Daoy (cell line): ENCODE measurements around the gene PLCB4. TPM values are rescaled to one million over a fixed set of nuclear protein-coding genes. Genes with fewer than 3 reads are reported as not detected.
"Not testable (repeated sequence)": the region's sequence is repeated elsewhere in the genome, so short reads cannot be mapped to it uniquely, and the experiment has no call there.

ENCODE experiments used
- DNase-seq: peaks from one replicate; pipeline ENCODE4 v3.0.0-alpha.2; 2015; ENCODE audit warnings: low read depth
- total RNA-seq: library from RNA; depleted of rRNA; stranded (reverse); fragments of >200 nt; shearing (Covaris generic); gene quantifications from 2 replicates; pipeline ENCODE4 v1.2.3, GENCODE V29; 2014

The PLCB4 gene
- total RNA-seq, 1 experiment from 2014 or later, result 3.7 TPM

DNA sequence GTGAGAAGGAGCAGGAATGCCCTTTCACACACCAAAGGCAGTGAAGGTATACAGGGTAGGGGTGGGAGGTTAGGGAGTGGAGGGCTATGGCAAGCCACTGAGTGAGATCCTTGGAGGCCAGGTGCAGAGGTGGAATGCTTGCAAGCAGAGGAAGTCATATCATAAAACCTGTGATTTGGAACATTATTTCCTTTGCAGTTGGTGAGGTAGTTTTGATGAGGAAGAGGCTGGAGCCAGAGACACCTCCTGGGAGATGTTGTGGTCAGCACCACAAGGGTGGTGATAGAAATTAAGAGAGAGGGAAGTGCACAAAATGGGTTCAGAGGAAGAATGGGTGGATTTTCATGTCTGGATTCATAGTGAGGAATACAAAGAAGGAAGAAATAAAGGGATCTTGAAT, 73.0 kb downstream of the PLCB4 start:
- DNase-seq, result no peak

- no peak for DNase-seq
These were observed 73.9 kb downstream of the PLCB4 start for GRCh38 chr20:9142809-9143208.

- no peak for DNase-seq
These were observed 75.0 kb downstream of the PLCB4 start for GRCh38 chr20:9143926-9144325.

DNA sequence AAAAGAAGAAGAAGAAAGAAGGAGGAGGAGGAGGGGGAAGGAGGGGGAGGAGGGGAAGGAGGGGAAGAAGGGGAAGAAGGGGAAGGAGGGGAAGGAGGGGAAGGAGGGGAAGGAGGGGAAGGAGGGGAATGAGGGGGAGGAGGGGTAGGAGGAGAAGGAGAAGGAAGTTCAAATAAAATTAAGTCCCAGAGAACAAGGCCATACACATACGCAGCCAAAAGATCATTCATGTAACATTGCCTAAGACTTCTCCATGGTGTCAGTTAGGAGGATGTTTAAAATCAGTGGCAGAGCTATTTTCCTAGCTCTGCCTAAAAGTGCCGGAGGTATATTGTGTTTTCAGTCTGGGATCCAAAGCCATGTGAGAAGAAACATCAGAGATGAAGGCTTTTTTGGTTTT, 75.8 kb downstream of the PLCB4 start:
- no peak for DNase-seq

GRCh38 chr20:9145142-9145541, 76.3 kb downstream of the PLCB4 start:
- DNase-seq, result no peak

DNA sequence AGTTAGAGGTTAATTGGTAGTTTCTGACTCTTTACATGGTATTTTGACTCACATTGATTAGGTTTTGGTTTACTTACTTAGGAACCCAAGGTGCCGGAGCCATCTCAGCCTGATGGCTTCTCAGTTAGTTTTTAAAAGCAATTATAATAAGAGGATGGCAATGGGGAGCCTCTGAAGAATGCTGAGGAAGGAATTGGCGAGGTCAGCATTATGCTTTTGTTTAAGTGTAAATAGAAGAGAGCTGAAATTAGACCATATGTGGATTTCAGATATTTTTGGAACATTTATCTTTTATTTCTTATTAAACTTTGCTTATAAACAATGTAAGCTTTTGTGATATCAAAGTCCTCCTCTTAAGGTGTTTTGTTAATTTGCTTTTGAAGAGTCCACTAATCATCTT, 77.8 kb downstream of the PLCB4 start:
- no peak for DNase-seq

DNA sequence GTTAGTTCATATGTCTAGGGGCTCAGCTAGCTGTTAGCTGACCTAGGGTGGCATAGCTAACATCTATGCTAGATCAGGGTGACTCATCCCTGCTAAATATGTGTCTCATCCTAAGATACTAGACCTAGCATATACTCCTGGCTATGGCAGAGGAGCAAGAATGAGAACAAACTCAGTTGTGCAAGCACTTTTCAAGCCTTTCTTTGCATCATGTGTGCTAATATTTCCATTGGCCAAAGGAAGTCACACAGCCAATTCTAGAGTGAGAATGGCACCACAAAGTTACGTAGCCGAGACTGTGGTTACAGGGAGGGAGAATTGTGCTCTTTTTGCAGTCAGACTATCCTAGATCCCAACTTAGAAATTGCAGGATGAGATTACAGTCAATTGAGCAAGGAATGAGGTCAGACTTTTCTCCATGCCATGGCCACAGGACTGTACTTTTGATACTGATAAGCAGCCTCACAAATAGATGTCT, 78.7 kb downstream of the PLCB4 start:
- DNase-seq, result peak; percentile 12

DNA sequence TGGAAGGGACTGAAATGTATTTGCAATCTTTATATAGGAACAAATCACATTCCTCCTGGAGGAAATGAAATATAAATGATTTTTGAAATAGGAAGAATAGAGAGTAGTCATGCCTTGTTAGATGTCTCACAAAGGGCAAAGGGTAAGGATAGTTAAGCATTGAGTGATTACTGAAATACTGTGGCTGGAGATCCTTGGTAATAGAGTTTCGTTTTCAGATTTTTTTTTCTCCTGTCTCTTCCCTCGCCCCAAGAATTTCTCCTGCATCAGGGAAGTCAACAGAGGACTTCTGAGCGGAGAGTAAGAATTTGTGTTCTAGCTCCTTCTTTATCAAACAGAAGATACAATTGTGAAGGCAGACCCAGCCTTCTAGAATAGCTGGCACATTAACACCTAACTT, 79.4 kb downstream of the PLCB4 start:
- DNase-seq, result no peak

DNA sequence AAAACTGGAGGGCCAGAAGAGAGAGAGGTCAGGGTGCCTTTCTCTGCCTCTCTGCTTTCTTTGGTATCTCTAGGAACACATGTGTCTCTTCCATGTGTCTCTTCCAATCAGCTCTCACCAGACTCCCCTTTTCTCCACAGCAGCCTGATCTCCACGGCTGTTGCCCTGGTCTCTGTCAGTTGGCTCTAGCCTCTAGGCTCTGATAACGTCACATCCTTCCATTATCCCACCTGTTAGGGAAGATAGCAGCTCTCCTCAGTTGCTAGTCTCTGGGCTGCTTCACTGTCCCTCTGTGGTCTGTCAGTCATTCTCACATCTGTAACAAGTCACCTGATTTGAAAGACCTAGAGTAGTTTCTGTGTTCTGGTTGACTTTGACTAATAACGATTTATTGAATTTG, 80.2 kb downstream of the PLCB4 start:
- no peak for DNase-seq

DNA sequence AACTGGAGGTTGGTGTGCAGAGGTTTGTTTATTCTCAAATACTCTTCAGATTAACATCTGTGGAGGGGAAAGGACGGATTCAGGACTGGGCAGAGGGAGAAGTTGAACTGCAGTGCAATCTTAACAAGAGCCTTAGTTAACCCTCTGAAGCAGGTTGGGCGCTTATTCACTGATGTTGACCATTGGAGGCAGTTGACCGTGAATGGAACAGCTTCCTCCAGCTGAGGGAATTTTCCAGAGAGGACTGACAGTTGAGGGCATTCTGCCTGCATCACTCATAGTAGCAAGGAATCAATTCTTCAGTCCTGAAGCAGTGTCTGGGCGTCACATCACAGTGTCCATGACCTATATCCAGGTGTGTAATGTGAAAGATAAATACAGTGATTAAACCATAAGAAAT, 80.9 kb downstream of the PLCB4 start:
- DNase-seq, result no peak

DNA sequence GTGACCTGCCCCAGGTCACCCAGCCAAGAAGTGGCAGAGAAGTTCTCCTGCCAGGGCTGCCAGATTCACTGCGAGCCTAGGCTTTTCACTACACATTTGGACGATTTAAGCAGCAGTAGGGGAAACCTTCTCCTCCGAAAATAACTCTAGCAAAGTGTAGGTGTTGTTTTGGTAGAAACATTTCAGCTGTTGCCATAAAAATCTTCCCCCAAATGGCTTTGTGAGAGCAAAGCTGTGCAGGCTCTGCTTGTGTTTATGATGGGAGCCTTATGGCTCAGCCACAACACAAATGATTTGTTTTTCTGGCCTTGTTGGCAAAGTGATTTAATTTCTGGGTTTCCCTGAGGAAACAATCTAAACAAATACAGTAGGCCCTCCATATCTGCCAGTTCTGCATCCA, 81.8 kb downstream of the PLCB4 start:
- no peak for DNase-seq

DNA sequence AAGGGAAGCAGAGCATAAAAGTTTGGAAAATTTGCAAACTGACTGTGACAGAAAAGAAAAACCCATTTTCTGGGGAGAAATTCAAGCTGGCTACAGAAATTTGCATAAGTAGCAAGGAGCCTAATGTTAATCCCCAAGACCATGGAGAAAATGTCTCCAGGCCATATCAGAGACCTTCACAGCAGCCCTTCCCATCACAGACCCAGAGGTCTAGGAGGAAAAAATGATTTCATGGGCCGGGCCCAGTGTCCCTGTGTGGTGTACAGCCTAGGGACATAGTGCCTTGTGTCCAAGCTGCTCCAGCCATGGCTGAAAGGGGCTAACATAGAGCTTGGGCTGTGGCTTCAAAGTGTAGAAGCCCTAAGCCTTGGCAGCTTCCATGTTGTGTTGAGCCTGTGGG, 83.3 kb downstream of the PLCB4 start:
- not testable (repeated sequence) for DNase-seq

DNA sequence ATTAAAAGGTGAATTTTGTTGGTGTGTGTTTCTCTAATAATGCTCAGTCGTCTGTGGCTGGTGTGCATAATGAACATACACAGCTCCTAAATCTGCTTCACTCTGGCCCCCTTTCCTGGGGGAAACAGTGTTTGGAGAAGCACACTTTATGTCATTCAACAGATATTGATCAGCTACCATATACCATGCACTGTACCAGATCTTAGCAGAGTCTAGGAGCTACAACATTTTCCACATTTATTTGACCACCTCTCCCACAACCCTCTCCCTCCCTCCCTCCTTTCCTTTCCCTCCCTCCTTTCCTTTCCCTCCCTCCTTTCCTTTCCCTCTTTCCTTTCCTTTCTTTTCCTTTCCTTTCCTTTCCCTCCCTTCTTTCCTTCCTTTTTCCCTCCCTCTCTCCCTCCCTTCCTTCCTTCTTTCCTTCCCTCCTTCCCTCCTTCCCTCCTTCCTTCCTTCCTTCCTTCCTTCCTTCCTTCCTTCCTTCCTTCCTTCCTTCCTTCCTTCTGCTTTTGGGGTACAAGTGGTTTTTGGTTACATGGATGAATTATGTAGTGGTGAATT, 85.7 kb downstream of the PLCB4 start:
- DNase-seq, result no peak

DNA sequence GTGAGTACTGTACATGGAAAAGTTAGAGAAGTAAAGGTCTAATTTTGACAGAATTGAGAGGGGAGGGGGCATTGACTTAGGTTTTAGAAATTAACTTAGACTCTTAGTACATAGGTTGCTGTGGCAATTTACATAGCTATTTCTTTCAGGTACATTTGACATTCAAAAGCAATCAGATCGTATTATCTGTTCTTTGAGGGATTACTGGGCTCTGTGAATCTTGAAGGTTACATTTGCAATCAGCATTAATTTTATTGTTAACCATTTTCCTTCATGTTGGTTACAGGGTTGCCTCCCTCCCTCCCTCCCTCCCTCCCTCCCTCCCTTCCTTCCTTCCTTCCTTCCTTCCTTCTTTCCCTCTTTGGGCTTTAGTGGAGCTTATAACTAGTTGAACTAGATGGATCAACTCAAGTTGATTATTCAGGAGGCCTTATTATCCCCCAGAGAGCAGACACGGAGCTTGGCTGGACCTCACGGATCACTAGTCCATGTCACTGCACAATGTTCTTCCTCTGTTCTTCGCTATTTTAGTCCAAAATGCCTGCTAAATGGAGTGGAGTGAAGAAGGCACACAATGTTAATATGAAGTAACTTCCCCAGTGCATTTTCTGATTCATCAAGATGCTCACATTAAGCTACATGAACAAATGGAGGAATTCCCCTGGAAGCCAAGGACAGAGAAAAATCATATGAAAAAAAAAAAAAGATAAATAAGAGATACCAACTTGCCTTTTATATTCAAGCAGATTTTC, 87.8 kb downstream of the PLCB4 start:
- DNase-seq, result no peak

GRCh38 chr20:9160331-9160730, 91.4 kb downstream of the PLCB4 start:
- no peak for DNase-seq

GRCh38 chr20:9160757-9161156, 91.9 kb downstream of the PLCB4 start:
- DNase-seq, result no peak

DNA sequence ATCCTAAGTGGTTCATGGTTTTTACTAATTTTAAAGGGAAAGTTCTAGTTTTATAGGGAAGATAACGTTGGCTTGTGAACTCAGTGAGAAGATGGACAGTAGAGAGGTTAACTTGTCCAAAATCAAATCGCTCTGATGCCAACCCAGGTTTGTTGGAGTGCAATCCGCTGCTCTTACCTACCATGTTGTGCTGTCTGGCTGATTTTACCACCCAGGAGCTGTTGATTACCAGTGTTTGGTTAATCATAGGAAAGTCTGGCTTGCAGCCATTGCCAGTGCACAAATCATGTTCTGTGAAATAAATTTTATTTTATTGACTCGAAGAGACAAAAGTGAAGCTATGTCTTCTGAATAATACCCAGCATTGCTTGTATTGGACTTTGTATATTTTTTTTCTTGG, 92.4 kb downstream of the PLCB4 start:
- DNase-seq, result no peak

DNA sequence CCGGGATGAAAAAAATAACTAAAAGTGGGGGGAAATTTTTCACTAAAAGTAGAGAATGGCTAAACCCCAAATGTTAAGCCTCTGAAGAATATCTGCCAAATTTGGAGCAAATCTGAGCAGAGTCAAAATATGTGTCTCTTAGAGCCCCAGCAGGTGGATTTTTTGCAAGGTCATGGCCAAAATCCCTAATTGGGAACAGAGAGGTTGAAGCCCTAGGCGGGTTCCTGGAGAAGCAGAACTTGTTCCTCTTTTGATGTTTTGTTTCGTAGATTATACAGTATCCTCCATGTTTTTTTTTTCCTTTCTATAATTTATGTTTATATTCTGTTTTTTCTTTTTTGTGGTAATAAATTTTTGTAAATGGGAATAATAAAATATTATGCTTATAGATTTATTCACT, 94.4 kb downstream of the PLCB4 start:
- no peak for DNase-seq

DNA sequence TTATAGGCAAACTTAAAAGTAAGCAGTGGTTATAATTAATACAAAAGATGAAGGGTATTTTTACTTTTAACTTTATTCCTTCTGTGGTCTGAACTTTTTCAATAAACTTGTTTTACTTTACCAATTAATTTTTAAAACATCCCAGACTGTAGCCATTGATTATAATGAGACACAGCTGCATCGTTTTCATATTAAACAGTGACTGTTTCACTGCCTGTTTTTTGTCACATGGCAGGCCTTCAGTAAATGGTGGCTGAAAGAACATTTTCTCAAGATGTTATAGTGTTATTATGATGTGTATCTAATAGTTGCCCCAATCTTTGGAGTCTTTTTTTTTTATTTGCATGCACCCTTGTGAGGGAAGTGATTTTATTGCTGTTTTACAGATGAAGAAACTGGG, 95.1 kb downstream of the PLCB4 start:
- DNase-seq, result no peak

- no peak for DNase-seq
These were observed 96.4 kb downstream of the PLCB4 start for GRCh38 chr20:9165261-9165660.

DNA sequence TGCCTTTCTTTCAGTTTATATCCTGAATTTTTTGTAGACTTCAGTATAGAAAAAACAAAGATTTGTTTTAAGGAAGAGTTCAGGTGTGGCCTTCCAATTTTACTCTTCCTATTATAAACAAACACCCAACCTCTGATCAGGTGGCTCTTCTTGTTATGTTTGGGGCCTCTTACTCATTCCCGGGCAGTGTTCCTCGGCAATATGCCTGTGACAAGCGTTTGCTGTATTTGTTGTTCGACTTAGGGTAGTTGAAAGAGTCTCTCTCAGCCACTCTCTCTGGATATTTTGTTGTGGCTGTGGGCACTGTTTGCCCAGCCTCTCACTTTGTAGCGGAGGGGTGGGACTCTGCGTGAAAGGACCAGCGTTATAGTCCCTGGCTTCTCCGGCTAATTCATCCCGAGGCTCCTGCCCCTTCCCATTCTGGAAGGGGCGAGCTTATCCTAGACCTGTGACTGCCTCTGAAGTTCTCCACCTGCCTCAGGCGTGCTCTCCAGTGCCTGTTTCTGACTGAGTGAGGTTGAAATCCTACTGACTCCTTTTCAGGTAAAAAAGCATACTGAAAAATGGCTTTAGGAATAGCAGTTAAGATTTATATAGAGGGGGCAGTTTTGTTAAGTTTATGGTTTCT, 97.4 kb downstream of the PLCB4 start:
- no peak for DNase-seq

GRCh38 chr20:9169409-9169808, 100.5 kb downstream of the PLCB4 start:
- no peak for DNase-seq

DNA sequence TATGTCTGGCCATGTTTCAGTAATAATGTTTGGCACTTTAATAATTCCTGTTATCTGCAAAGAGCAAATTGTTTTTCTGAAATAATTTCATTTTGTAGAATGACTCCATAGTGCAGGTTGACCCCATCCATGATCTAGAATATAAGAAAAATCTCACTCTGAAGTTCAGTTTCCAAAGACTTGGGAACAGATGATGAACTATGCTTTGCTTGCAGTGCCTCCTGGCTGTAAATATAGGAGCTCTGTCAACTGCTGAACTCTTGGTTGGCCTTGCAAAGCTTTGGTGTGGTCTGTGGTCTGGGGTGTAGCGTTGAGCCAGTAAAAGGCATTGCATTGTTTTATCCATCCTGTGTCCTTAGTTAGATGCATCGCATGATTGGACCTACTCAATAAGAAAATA, 104.0 kb downstream of the PLCB4 start:
- DNase-seq, result no peak
